Peyer's patch (tissue), 4 donors: ENCODE measurements around the gene EFNB2.

Experiments
- POLR2A ChIP-seq, 2 donors: fragments of 450-650 bp; IDR thresholded peaks; one replicate each; pipeline ENCODE4 v1.5.1; 2017; ENCODE audit warnings: antibody characterized with exemption in 2 of 2, mild to moderate bottlenecking in 2 of 2, moderate library complexity in 2 of 2
- TF ChIP-seq, protein P1 (sequence below), 6 experiments: fragments of 450-650 bp in 4 of 6; fragments of 200-600 bp in 2 of 6; sonication (generic) in 1 of 6; IDR thresholded peaks; one replicate each; pipeline ENCODE4 v1.5.1; 2017 to 2019; ENCODE audit warnings: antibody characterized with exemption in 6 of 6, mild to moderate bottlenecking in 3 of 6, moderate library complexity in 1 of 6

DNA sequence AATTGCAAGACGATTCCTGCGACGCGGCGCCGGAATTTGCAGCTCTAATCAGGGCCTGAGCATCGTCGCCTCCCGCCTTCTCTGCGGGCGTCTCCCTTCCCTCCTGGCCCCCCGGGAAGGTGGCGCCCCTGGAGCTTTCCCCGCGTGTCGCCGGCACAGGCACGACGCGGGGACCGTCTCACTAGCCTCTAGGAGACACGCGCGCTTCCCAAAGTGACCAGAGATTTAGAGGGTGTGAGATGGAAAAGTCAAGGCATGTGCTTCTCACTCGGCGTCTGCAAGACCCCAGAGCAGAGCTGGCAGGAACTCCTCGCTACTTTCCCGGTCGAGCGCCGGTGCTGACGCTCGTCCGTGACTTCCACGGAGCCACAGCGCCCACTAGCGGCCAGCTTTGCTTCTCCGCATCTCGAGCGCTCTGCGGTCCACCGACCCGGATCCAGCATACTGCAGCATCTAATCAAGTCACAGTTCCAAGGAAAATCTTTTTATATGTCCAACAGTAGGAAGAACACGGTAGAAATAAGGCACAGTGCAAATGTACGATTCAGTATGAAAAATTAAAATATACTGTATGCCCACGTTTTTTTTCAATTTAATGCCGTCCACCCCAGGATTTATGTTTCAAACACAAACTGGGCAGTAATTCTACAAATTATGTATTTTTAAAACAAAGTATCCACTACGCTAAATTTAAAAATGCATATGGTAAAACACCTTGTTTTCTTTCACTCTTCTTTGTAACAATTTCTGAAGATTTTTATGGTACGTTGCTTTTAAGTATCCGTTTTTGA, 977 bp upstream of the EFNB2 start:
- TF ChIP-seq, protein P1, sequence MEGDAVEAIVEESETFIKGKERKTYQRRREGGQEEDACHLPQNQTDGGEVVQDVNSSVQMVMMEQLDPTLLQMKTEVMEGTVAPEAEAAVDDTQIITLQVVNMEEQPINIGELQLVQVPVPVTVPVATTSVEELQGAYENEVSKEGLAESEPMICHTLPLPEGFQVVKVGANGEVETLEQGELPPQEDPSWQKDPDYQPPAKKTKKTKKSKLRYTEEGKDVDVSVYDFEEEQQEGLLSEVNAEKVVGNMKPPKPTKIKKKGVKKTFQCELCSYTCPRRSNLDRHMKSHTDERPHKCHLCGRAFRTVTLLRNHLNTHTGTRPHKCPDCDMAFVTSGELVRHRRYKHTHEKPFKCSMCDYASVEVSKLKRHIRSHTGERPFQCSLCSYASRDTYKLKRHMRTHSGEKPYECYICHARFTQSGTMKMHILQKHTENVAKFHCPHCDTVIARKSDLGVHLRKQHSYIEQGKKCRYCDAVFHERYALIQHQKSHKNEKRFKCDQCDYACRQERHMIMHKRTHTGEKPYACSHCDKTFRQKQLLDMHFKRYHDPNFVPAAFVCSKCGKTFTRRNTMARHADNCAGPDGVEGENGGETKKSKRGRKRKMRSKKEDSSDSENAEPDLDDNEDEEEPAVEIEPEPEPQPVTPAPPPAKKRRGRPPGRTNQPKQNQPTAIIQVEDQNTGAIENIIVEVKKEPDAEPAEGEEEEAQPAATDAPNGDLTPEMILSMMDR (IDR thresholded peaks at IDR 0.05), result peak; percentile 81 to 99 (median 94)
- TF ChIP-seq POLR2A (IDR thresholded peaks at IDR 0.05), result no peak
